ENCODE data around the gene RELCH. TPM values are rescaled to one million over a fixed set of nuclear protein-coding genes. Genes with fewer than 3 reads are reported as not detected.

RELCH gene
- total RNA-seq, 4 donors from 2014 or later = 11.2 to 71.3 (median 26.5) TPM

GRCh38 chr18:62341473-62341872 is 154.4 kb downstream of the RELCH start:
- no peak for DNase-seq
- intact Hi-C loops (cut with DNase I; ENCODE audit: low total_unique reads) = no loop called here
- Histone ChIP-seq H3K4me1 (no peaks in the 10 kb centered on the region), H3K27me3 (no peaks in the 10 kb centered on the region), H3K36me3 (no peaks in the 10 kb centered on the region), H3K27ac (no peak overlapping the region), H3K4me3 (no peak overlapping the region), H3K9me3 (no peaks in the 10 kb centered on the region)
- no peak for TF ChIP-seq CTCF (IDR thresholded peaks at IDR 0.05)
- TF ChIP-seq POLR2A (IDR thresholded peaks at IDR 0.05) = no peak

- intact Hi-C loops (cut with DNase I; ENCODE audit: low total_unique reads) = no loop called here
- DNase-seq = no peak
- no peaks in the 10 kb centered on the region for H3K27me3 ChIP-seq
- TF ChIP-seq CTCF (IDR thresholded peaks at IDR 0.05) = no peak
- TF ChIP-seq POLR2A (IDR thresholded peaks at IDR 0.05) = no peak
- H3K9me3 ChIP-seq = no peaks in the 10 kb centered on the region
- no peaks in the 10 kb centered on the region for H3K36me3 ChIP-seq
- H3K27ac ChIP-seq = no peak overlapping the region
- H3K4me1 ChIP-seq = no peaks in the 10 kb centered on the region
- no peak overlapping the region for H3K4me3 ChIP-seq
Measured at GRCh38 chr18:62342884-62343283, 155.8 kb downstream of the RELCH start.

GRCh38 chr18:62343316-62343715 is 156.3 kb downstream of the RELCH start:
- DNase-seq = no peak
- Histone ChIP-seq H3K27me3 (no peaks in the 10 kb centered on the region), H3K9me3 (no peaks in the 10 kb centered on the region), H3K4me3 (no peak overlapping the region), H3K36me3 (no peaks in the 10 kb centered on the region), H3K27ac (no peak overlapping the region), H3K4me1 (no peaks in the 10 kb centered on the region)
- intact Hi-C loops (cut with DNase I; ENCODE audit: low total_unique reads) = no loop called here
- TF ChIP-seq POLR2A (IDR thresholded peaks at IDR 0.05) (no peak), CTCF (IDR thresholded peaks at IDR 0.05) (no peak)

- H3K27ac ChIP-seq = no peak overlapping the region
- DNase-seq = no peak
- TF ChIP-seq CTCF (IDR thresholded peaks at IDR 0.05) = no peak
- TF ChIP-seq POLR2A (IDR thresholded peaks at IDR 0.05) = no peak
- no peaks in the 10 kb centered on the region for H3K9me3 ChIP-seq
- H3K4me1 ChIP-seq = no peaks in the 10 kb centered on the region
- no peak overlapping the region for H3K4me3 ChIP-seq
- intact Hi-C loops (cut with DNase I; ENCODE audit: low total_unique reads) = no loop called here
- no peaks in the 10 kb centered on the region for H3K27me3 ChIP-seq
- no peaks in the 10 kb centered on the region for H3K36me3 ChIP-seq
Measured at GRCh38 chr18:62345909-62346308, 158.9 kb downstream of the RELCH start.

- no peak for DNase-seq
- TF ChIP-seq POLR2A (IDR thresholded peaks at IDR 0.05) = no peak
- TF ChIP-seq CTCF (IDR thresholded peaks at IDR 0.05) = no peak
Measured at GRCh38 chr18:62346333-62347088, 159.5 kb downstream of the RELCH start.

More at GRCh38 chr18:62346333-62347088, 159.5 kb downstream of the RELCH start:
- Histone ChIP-seq H3K4me1 (no peaks in the 10 kb centered on the region), H3K27me3 (no peaks in the 10 kb centered on the region), H3K4me3 (no peak overlapping the region), H3K9me3 (no peaks in the 10 kb centered on the region), H3K36me3 (no peaks in the 10 kb centered on the region), H3K27ac (no peak overlapping the region)
- intact Hi-C loops (cut with DNase I; ENCODE audit: low total_unique reads) = no loop called here

All from uterus (tissue), 4 donors.